Activated naive CD4-positive, alpha-beta T cell treated with anti-CD3 and anti-CD28 coated beads, Interleukin-2, amount 50 U/mL, for 24 hours (primary cell): ENCODE results near the gene GRIK4.
"Not testable (repeated sequence)": the region's sequence is repeated elsewhere in the genome, so short reads cannot be mapped to it uniquely, and the experiment has no call there.

ENCODE experiments used
- H3K27ac Mint-ChIP-seq: one replicate; pipeline ENCODE4 v1.8.0; 2021; ENCODE audit warnings: mild to moderate bottlenecking, mixed read lengths
- H3K27me3 Mint-ChIP-seq: one replicate; pipeline ENCODE4 v1.8.0; 2021; ENCODE audit warnings: mixed read lengths
- H3K36me3 Mint-ChIP-seq: one replicate; pipeline ENCODE4 v1.8.0; 2021; ENCODE audit warnings: mixed read lengths
- H3K4me1 Mint-ChIP-seq: one replicate; pipeline ENCODE4 v1.8.0; 2021; ENCODE audit warnings: mixed read lengths
- H3K4me3 Mint-ChIP-seq: one replicate; pipeline ENCODE4 v1.8.0; 2021; ENCODE audit warnings: mild to moderate bottlenecking, mixed read lengths
- H3K9me3 Mint-ChIP-seq: one replicate; pipeline ENCODE4 v1.8.0; 2021; ENCODE audit warnings: mixed read lengths

The GRIK4 gene

DNA sequence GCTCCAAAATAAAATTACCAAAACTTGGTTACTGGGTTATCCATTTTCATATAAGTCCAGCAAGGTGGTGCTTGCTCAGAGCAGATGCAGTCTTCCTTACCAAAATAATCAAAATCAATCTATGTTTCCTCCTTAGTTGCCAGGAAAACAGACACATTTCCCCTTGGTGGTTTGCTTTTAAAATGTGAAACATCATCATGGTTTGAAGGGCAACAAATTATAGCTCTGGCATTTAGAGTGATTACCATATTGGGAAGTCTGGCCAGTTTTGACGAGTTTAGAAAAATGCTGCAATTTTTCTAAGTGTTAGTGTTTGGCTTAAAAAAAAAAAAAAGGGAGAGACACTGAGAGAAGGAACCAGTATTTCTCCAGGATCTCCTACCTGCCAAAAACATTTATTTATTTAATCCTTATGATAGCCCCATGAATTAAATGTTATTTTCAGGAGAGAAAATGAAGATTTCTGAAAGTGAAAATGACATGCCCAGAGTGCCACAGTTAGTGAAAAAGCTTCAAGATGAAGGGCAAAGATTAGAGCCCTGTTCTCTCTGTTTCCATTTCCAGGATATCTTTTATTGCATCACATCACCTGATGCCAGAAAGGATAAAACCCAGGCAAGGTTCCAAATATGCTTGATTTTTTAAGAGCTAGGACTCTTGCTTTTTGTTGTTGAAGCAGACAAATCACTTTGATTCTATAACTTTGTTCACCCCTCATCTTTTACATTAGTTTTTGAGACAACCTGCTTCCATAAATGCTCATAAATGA lies 482.7 kb downstream of the GRIK4 start:
- Mint-ChIP-seq H3K4me1 (no peaks in the 10 kb centered on the region), H3K36me3 (no peaks in the 10 kb centered on the region), H3K27me3 (no peaks in the 10 kb centered on the region), H3K9me3 (no peaks in the 10 kb centered on the region), H3K27ac (no peak overlapping the region), H3K4me3 (no peak overlapping the region)

DNA sequence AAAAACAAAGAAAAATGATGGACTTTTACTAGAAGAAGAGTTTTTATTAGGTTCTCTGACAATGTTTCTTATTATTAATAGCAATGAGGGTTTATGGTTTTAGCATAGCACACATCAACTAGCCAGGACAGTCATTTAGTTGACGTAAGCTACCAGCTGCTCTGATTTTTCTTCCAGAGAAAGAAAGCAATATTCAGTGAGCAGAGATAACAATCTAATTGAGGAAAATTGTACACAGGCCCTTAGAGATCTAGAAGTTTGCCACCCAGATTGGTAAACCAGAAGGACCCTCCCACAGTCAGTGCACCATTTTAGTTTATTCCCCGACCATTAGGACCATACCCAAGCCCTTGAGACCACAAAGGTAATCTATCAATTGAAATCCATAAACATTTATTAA lies 483.6 kb downstream of the GRIK4 start:
- Mint-ChIP-seq H3K4me3 (no peak overlapping the region), H3K9me3 (no peaks in the 10 kb centered on the region), H3K27ac (no peak overlapping the region), H3K36me3 (no peaks in the 10 kb centered on the region), H3K4me1 (no peaks in the 10 kb centered on the region), H3K27me3 (peaks cover 2% of the 10 kb centered on the region)

DNA sequence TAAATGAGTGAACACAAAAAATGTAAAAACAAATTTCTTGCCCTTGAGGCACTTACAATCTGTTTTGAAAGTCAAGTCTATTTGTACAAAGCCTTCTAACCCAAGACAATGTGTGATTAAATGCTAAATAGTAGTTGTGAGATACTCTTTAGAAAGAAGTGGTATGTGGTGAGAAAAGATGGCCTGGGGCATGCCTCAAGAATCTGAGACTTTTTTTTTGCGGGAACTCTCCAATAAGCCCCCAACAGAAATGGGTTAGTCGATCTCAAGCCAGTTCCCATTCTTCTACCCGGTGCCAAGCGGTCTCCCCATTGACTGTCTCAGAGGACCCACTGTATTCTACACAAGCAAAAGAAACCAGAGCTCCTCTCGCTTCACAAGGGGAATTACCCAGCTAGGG lies 485.4 kb downstream of the GRIK4 start:
- no peaks in the 10 kb centered on the region for H3K36me3 Mint-ChIP-seq
- H3K4me3 Mint-ChIP-seq, result no peak overlapping the region
- H3K4me1 Mint-ChIP-seq, result no peaks in the 10 kb centered on the region
- H3K9me3 Mint-ChIP-seq, result no peaks in the 10 kb centered on the region
- H3K27me3 Mint-ChIP-seq, result peaks cover 3% of the 10 kb centered on the region
- H3K27ac Mint-ChIP-seq, result no peak overlapping the region

DNA sequence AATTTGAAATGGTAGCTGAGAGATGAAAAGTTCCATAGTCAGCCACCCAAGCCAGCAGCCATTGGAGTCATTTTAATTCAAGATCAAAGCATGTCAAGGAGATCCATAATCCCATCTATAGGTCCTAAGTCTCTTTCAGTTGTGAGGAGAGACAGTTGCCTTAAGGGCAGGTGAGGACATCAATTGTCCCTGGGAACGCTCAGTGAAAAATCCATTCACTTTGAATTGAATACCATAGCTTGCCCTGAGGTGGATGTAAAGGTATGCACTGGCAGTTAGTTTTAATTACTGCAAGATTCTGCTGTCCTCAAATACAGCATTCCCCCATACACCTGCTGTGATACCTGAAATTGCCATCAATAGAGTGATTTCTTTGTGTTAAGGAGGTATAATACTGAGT lies 487.0 kb downstream of the GRIK4 start:
- peaks cover 4% of the 10 kb centered on the region for H3K27me3 Mint-ChIP-seq
- no peaks in the 10 kb centered on the region for H3K9me3 Mint-ChIP-seq
- no peaks in the 10 kb centered on the region for H3K36me3 Mint-ChIP-seq

DNA sequence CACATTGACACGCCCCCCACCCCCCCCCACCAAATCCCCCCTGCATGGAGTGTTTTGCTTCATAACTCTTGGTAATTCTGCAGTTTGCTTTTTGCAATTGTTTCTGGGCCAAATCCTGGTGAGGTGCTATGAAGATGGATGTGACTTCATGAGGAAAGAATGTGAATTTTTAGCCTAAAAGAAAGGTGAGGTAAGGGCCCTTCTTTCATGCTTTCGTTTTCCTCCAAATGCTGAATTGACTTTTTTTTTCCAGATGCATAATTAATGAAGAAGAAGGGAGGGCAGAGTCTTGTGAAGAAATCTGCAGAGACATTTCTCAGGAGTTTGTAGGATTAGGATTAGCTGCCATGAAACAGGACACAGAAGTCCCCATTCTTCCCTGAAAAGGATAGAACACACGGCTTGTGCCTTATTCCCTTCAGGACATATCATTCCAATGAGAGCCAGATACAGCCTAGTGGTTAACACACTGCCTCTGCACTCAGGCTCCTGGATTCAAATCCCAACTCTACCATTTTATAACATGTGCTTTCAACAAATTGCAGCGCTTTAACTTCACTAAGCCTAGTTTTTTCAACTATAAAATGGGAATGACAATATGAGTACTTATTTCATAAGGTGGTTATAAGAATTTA lies 492.8 kb downstream of the GRIK4 start:
- Mint-ChIP-seq H3K4me1 (no peaks in the 10 kb centered on the region), H3K27ac (no peak overlapping the region), H3K27me3 (peaks cover 25% of the 10 kb centered on the region), H3K36me3 (no peaks in the 10 kb centered on the region), H3K4me3 (no peak overlapping the region), H3K9me3 (peaks cover 5% of the 10 kb centered on the region)

More for the DNA sequence above, 487.0 kb downstream of the GRIK4 start:
- Mint-ChIP-seq H3K27ac (no peak overlapping the region), H3K4me3 (no peak overlapping the region), H3K4me1 (no peaks in the 10 kb centered on the region)

DNA sequence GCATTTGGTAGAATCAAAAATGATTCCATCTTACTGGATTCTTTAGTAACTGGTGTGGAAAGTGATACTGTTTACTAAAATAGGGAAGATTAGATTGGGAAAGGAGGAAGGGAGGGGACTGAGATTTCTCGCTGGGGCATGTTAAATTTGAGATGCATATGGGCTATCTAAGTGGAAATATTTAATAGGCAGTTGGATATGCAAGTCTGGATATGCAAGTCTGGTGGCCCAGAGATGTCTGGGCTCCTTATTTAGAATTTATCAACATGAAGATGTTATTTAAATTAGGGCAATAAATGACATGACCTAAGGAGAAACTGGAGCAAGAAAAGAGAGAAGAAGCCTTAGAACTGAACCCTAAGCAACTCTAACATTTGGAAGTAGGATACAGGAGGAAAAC lies 495.4 kb downstream of the GRIK4 start:
- H3K36me3 Mint-ChIP-seq, result no peaks in the 10 kb centered on the region
- no peak overlapping the region for H3K4me3 Mint-ChIP-seq
- H3K27ac Mint-ChIP-seq, result no peak overlapping the region
- H3K4me1 Mint-ChIP-seq, result no peaks in the 10 kb centered on the region
- H3K9me3 Mint-ChIP-seq, result peaks cover 5% of the 10 kb centered on the region
- H3K27me3 Mint-ChIP-seq, result peaks cover 27% of the 10 kb centered on the region

DNA sequence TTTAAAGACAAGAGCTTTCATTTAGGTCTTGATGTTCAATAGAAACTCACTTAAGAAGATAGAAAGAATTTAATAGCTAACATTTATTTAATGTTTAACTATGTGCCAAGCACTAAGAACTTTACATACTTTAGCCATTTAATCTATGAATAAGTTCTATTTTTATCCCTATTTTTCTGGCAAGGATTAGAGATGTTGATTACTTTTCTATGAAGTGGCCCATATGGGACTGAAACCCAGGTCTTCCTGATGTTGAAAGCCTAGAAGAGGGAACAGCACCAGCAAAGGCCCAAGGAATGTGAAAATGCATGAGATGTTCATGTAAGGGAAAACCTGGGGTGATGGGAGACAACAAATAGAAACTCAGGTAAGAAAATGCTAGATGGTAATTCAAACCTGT lies 497.0 kb downstream of the GRIK4 start:
- Mint-ChIP-seq H3K27me3 (peaks cover 26% of the 10 kb centered on the region), H3K9me3 (peaks cover 5% of the 10 kb centered on the region), H3K27ac (no peak overlapping the region), H3K4me3 (no peak overlapping the region), H3K4me1 (no peaks in the 10 kb centered on the region), H3K36me3 (no peaks in the 10 kb centered on the region)

DNA sequence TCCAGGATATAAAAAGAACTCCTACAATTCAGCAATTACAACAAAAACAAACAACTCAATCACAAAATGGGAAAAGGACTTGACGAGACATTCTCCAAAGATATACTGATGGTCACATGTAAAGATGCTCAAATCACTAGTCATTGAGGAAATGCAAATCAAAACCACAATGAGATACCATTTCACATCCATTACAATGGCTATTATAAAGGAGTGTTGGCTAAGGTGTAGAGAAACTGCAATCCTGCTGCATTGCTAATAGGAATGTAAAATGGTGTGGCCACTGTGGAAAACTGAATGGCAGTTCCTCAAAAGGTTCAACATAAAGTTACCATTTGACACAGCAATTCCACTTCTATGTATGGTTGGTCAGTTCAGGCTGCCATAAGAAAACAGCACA lies 500.5 kb downstream of the GRIK4 start:
- Mint-ChIP-seq H3K36me3 (no peaks in the 10 kb centered on the region), H3K4me1 (no peaks in the 10 kb centered on the region), H3K27me3 (peaks cover 16% of the 10 kb centered on the region), H3K9me3 (no peaks in the 10 kb centered on the region), H3K4me3 (no peak overlapping the region), H3K27ac (no peak overlapping the region)

DNA sequence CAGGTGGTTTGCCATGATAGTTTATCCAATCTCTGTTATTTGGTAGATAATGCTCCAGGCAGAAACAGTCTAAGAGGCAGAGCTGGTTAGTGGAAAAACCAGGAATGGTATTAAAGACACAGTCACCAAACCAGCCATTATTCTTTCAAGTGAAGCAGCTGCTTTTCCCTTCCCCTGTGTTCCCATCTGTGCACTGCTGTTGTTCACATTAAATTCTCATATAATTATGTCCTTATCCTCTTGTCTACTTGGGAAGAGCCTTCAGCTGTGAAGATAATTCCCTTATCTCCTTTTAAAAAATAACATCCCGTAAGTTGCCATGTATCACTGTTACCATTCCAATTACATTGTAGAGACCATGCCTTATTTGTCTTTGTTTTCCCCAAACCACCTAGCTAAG lies 507.2 kb downstream of the GRIK4 start:
- no peaks in the 10 kb centered on the region for H3K36me3 Mint-ChIP-seq
- H3K4me1 Mint-ChIP-seq, result no peaks in the 10 kb centered on the region
- H3K27me3 Mint-ChIP-seq, result peaks cover 4% of the 10 kb centered on the region
- no peaks in the 10 kb centered on the region for H3K9me3 Mint-ChIP-seq
- no peak overlapping the region for H3K4me3 Mint-ChIP-seq
- no peak overlapping the region for H3K27ac Mint-ChIP-seq

DNA sequence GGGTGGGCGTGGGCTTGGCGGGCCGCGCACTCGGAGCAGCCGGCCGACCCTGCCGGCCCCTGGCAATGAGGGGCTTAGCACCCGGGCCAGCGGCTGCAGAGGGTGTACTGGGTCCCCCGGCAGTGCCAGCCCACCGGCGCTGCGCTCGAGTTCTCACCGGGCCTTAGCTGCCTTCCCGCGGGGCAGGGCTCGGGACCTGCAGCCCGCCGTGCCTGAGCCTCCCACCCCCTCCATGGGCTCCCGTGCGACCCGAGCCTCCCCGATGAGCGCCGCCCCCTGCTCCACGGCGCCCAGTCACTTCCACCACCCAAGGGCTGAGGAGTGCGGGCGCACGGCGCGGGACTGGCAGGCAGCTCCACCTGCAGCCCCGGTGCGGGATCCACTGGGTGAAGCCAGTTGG lies 510.2 kb downstream of the GRIK4 start:
- H3K27me3 Mint-ChIP-seq, H3K4me3 Mint-ChIP-seq, H3K36me3 Mint-ChIP-seq, H3K27ac Mint-ChIP-seq, H3K9me3 Mint-ChIP-seq: not testable (repeated sequence)
- H3K4me1 Mint-ChIP-seq, result peaks cover 20% of the 10 kb centered on the region

DNA sequence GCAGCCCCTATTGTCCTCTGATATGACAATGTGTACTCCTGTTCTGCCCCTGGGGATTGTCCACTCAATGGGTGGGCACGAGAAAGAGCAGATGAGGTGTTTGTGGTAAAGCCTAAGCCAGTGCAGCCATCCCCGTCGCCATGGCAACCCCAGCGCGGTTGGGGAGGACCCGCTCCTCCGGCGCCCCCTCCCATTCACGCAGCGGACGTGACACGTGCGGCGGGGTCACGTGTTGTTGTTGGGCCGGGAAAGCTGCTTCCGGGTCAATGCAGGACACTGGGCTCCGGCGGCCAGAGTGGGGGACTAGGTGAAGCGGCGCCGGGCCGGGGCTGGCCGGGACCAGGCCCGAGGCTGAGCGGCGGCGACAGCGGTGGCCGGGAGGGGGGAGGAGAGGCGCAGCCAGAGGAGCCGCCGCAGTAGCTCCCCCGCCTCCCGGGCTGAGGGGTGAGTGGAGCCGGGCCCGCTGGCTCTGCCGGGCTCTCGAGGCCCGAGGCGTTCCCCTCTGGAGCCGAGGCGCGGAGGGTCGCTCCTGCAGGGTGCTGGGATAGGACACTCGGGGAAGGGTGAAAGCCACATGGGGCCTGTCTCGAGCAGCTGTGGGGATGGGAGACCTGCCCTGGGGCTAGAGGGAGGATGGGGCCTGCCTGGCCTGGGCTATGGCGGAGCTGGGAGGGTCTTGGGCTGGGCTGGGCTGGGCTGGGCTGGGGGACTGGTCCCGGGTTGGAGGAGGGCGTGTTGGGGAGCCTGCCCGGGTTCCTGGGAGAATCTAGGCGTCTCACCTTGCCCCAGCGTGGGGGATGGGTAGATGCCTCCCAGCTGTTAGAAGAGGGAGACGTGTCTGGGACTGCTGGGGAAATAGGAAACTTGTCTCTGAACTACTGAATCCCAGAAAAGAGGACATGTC lies 512.6 kb downstream of the GRIK4 start, which contains the start of gene TBCEL:
Gene TBCEL, plus strand, starts transcription at position 255 of the 904 bp plus-strand sequence. CDS start 21,589 bp downstream, outside the sequence.
- Mint-ChIP-seq H3K27me3 (peaks cover 2% of the 10 kb centered on the region), H3K36me3 (no peaks in the 10 kb centered on the region), H3K27ac (peak within 1 kb of the TSS; percentile 93), H3K4me1 (peaks cover 32% of the 10 kb centered on the region), H3K4me3 (peak within 1 kb of the TSS; percentile 95), H3K9me3 (no peaks in the 10 kb centered on the region)

DNA sequence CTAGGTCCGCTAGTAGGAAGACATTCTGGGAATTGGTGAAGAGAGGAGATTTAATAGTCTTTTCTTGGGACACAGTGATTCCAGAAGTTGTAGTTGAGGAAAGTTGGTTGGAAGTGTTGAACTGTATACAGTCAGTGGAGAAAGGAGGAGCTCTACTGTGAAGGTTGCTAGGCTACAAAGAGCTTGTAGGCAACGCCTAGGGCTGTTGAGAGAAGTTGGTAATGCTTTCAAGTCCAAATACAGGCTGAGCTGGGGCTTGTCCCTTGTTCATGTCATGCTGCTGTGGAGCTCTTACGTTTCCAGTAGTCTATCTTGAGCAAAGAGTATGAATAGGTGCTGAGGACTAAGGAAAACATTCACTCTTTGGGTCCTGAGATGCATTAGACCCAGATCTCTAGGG lies 513.4 kb downstream of the GRIK4 start:
- peak overlapping the region; percentile 93 for H3K27ac Mint-ChIP-seq

DNA sequence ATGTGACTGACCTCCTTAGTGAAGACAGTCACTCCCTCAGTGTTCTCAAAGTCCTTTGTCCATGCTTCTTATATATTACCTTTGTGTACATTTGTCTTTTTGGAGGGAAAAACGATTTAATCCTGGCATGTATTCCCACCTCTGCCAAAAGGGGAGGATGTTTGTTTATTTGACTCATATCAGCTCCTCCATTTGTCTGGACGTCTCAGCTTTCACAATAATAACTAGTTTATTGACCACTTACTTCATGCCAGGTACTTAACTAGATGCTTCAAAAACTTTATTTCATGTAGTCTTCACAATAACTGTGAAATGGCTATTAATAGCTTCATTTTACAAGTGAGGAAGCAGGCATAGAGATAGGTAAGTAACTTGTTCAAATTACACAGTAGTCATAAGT lies 517.6 kb downstream of the GRIK4 start:
- Mint-ChIP-seq H3K27ac (no peak overlapping the region), H3K4me3 (no peak overlapping the region), H3K27me3 (no peaks in the 10 kb centered on the region), H3K9me3 (no peaks in the 10 kb centered on the region), H3K36me3 (peaks cover 7% of the 10 kb centered on the region), H3K4me1 (peaks cover 43% of the 10 kb centered on the region)

More for the DNA sequence above, 513.4 kb downstream of the GRIK4 start:
- H3K4me1 Mint-ChIP-seq, result peaks cover 37% of the 10 kb centered on the region
- H3K27me3 Mint-ChIP-seq, result peaks cover 2% of the 10 kb centered on the region
- peak overlapping the region; percentile 95 for H3K4me3 Mint-ChIP-seq
- no peaks in the 10 kb centered on the region for H3K9me3 Mint-ChIP-seq
- peaks cover 2% of the 10 kb centered on the region for H3K36me3 Mint-ChIP-seq

DNA sequence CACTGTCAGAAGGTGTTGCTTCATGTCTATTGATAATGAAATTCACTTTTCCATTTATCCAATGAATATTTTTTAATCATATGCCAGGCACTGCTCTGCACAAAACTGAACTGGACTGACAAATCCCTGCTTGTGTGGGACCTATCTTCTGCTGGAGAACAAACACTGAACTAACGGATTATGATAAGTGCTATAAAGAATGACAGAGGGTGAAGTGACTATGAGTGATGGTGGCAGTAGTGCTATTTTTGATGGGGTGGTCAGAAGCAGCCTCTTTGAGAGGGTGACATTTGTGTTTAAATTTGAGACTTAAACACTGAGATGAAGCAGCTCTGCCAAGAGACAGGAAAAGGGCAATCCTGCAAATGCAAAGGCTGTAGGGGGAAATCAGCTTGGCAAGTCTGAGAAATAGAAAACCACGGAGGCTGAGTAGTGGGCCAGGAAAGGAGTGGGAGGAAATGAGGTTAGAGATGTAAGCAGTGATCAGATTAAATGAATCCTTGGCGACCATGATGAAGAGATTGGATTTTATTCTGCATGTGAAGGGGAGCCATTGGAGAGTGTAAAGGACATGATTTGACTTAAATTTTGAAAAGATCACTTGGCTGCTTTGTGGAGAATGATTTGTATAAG lies 518.4 kb downstream of the GRIK4 start:
- Mint-ChIP-seq H3K4me3 (no peak overlapping the region), H3K4me1 (peaks cover 38% of the 10 kb centered on the region), H3K27ac (no peak overlapping the region), H3K27me3 (no peaks in the 10 kb centered on the region), H3K36me3 (peaks cover 7% of the 10 kb centered on the region), H3K9me3 (no peaks in the 10 kb centered on the region)

DNA sequence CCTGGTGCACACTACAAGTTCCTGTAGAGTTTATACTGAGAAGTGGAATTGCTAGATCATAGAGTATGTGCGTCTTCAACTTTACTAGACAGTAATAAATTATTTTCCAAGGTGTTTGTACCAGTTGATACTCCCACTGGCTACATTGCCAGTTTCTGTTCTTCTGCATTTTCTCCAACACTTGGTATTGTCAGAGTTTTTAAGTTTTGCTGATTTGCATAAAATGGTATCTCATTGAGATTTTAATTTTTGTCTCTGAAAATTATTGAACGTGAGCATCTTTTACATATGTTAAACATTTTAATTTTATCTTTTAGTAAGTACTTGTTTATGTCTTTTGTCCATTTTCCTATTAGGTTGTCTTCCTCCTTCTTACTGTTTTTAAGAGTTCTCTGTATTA lies 519.6 kb downstream of the GRIK4 start:
- Mint-ChIP-seq H3K9me3 (no peaks in the 10 kb centered on the region), H3K36me3 (peaks cover 9% of the 10 kb centered on the region), H3K27ac (no peak overlapping the region), H3K4me1 (peaks cover 38% of the 10 kb centered on the region), H3K27me3 (no peaks in the 10 kb centered on the region), H3K4me3 (no peak overlapping the region)
